ENCODE measurements around the gene PPA2. TPM values are rescaled to one million over a fixed set of nuclear protein-coding genes. Genes with fewer than 3 reads are reported as not detected.

The PPA2 gene
- total RNA-seq, 1 experiment from 2014 or later = 98.5 TPM

DNA sequence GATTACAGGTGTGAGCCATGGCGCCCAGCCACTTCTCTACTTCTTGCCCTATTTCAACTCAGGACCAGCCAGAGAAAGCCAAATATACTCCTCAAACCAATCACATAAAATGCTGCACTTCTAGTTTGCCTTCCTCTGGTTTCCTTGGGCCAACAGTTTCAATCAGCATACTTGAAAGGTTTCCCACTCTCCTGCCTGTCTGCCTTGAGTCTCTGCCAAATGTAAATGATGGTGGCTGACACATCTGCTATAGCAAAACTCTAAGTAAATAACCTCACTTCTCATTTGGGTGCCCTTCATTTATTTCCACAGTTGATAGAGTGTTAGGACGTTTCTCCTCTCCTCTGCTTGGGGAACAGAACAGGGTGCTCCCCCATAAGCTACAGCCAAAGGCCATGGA lies 36.4 kb upstream of the PPA2 start:
- ChIA-PET POLR2A (no interaction called here), RAD21 (ENCODE audit: low non-redundant PET in 1 of 2, low total read pairs in 2 of 2, uncharacterized antibody in 2 of 2, unreplicated experiment in 2 of 2) (no interaction called here), CTCF (no interaction called here)
- no peaks in the 10 kb centered on the region for H3K4me1 ChIP-seq (ENCODE audit: control insufficient read depth in 1 of 2, insufficient read depth in 2 of 2, low read length in 2 of 2)
- no peak overlapping the region for H3K4me3 ChIP-seq (replicated peaks in 1 of 2; ENCODE audit: low read depth in 1 of 2, low read length in 2 of 2)
- H3K4me2 ChIP-seq (ENCODE audit: low read length) = no peak overlapping the region
- H3K27me3 ChIP-seq (ENCODE audit: insufficient read depth, low read length) = no peaks in the 10 kb centered on the region
- no peak for TF ChIP-seq RAD21 (IDR thresholded peaks at IDR 0.05; ENCODE audit: low read depth)
- TF ChIP-seq SRF (IDR thresholded peaks at IDR 0.05; ENCODE audit: low read depth) = no peak
- no peak for TF ChIP-seq FOSL1 (IDR thresholded peaks at IDR 0.05; ENCODE audit: low read depth)
- TF ChIP-seq CEBPB (IDR thresholded peaks at IDR 0.05; ENCODE audit: low read depth) = no peak
- ATAC-seq (no peak), DNase-seq (ENCODE audit: low read depth, low spot score) (no peak)
- H3K36me3 ChIP-seq (ENCODE audit: control insufficient read depth in 1 of 2, insufficient read depth in 2 of 2, low read length in 2 of 2) = no peaks in the 10 kb centered on the region
- no peak overlapping the region for H3K27ac ChIP-seq (ENCODE audit: low read depth, low read length)
- 0 out of 2 replicates have a peak, but pooled peaks cover 2% of the 10 kb centered on the region for H3K9me2 ChIP-seq (ENCODE audit: insufficient read depth)
- BruUV-seq (replicated peaks) = no TSS peak
- no peaks in the 10 kb centered on the region for H3K9me3 ChIP-seq (ENCODE audit: control insufficient read depth in 1 of 2, insufficient read depth in 1 of 2, low read depth in 1 of 2, low read length in 2 of 2)
- H3K9ac ChIP-seq (ENCODE audit: low read length) = no peak overlapping the region
- no peaks in the 10 kb centered on the region for H3K79me2 ChIP-seq (ENCODE audit: insufficient read depth, low read length)
- no peaks in the 10 kb centered on the region for H4K20me1 ChIP-seq (ENCODE audit: insufficient read depth)
- H2AFZ ChIP-seq (ENCODE audit: low read depth, low read length, poor library complexity, severe bottlenecking) = no peak overlapping the region
- intact Hi-C loops (cut with micrococcal nuclease) = no loop called here

DNA sequence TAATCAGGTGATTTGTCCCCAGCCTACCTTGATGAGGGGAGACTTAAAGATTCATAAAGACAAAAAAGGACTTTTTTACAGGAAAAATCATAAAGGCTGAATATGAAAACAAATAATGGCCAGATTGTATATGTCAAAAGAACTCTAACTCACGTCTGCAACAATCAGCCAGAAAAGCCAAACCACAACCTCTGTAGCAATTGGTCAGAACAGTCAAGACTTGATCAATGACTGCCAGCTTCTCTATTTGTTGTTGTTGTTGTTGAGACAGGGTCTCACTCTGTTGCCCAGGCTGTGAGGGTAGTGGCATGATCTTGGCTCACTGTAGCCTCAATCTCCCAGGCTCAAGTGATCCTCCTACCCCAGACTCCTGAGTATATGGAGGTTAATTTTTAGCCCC lies 35.9 kb upstream of the PPA2 start:
- no peaks in the 10 kb centered on the region for H3K4me1 ChIP-seq (ENCODE audit: control insufficient read depth in 1 of 2, insufficient read depth in 2 of 2, low read length in 2 of 2)
- H3K36me3 ChIP-seq (ENCODE audit: control insufficient read depth in 1 of 2, insufficient read depth in 2 of 2, low read length in 2 of 2) = no peaks in the 10 kb centered on the region
- no peaks in the 10 kb centered on the region for H3K9me3 ChIP-seq (ENCODE audit: control insufficient read depth in 1 of 2, insufficient read depth in 1 of 2, low read depth in 1 of 2, low read length in 2 of 2)
- no peak overlapping the region for H3K4me3 ChIP-seq (replicated peaks in 1 of 2; ENCODE audit: low read depth in 1 of 2, low read length in 2 of 2)
- ATAC-seq (no peak), DNase-seq (ENCODE audit: low read depth, low spot score) (no peak)
- no TSS peak for BruUV-seq (replicated peaks)
- ChIA-PET POLR2A (no interaction called here), RAD21 (ENCODE audit: low non-redundant PET in 1 of 2, low total read pairs in 2 of 2, uncharacterized antibody in 2 of 2, unreplicated experiment in 2 of 2) (no interaction called here), CTCF (no interaction called here)
- no peaks in the 10 kb centered on the region for H3K79me2 ChIP-seq (ENCODE audit: insufficient read depth, low read length)
- H3K4me2 ChIP-seq (ENCODE audit: low read length) = no peak overlapping the region
- intact Hi-C loops (cut with micrococcal nuclease) = no loop called here
- H3K9ac ChIP-seq (ENCODE audit: low read length) = no peak overlapping the region
- H3K9me2 ChIP-seq (ENCODE audit: insufficient read depth) = 0 out of 2 replicates have a peak, but pooled peaks cover 2% of the 10 kb centered on the region
- H4K20me1 ChIP-seq (ENCODE audit: insufficient read depth) = no peaks in the 10 kb centered on the region
- H3K27me3 ChIP-seq (ENCODE audit: insufficient read depth, low read length) = no peaks in the 10 kb centered on the region
- H2AFZ ChIP-seq (ENCODE audit: low read depth, low read length, poor library complexity, severe bottlenecking) = no peak overlapping the region
- no peak overlapping the region for H3K27ac ChIP-seq (ENCODE audit: low read depth, low read length)
- TF ChIP-seq, protein P1, sequence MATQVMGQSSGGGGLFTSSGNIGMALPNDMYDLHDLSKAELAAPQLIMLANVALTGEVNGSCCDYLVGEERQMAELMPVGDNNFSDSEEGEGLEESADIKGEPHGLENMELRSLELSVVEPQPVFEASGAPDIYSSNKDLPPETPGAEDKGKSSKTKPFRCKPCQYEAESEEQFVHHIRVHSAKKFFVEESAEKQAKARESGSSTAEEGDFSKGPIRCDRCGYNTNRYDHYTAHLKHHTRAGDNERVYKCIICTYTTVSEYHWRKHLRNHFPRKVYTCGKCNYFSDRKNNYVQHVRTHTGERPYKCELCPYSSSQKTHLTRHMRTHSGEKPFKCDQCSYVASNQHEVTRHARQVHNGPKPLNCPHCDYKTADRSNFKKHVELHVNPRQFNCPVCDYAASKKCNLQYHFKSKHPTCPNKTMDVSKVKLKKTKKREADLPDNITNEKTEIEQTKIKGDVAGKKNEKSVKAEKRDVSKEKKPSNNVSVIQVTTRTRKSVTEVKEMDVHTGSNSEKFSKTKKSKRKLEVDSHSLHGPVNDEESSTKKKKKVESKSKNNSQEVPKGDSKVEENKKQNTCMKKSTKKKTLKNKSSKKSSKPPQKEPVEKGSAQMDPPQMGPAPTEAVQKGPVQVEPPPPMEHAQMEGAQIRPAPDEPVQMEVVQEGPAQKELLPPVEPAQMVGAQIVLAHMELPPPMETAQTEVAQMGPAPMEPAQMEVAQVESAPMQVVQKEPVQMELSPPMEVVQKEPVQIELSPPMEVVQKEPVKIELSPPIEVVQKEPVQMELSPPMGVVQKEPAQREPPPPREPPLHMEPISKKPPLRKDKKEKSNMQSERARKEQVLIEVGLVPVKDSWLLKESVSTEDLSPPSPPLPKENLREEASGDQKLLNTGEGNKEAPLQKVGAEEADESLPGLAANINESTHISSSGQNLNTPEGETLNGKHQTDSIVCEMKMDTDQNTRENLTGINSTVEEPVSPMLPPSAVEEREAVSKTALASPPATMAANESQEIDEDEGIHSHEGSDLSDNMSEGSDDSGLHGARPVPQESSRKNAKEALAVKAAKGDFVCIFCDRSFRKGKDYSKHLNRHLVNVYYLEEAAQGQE (IDR thresholded peaks at IDR 0.05; ENCODE audit: low read depth) = no peak
- no peak for TF ChIP-seq POLR2AphosphoS5 (IDR thresholded peaks at IDR 0.05; ENCODE audit: low read depth, low read length)
- TF ChIP-seq ELF1 (IDR thresholded peaks at IDR 0.05; ENCODE audit: borderline replicate concordance, low read depth) = no peak
- TF ChIP-seq ZFX (IDR thresholded peaks at IDR 0.05) = no peak
- TF ChIP-seq EZH2 (IDR thresholded peaks at IDR 0.05) = no peak
- TF ChIP-seq CBX3 (IDR thresholded peaks at IDR 0.05; ENCODE audit: low read depth) = no peak
- no peak for TF ChIP-seq SRF (IDR thresholded peaks at IDR 0.05; ENCODE audit: low read depth)
- no peak for TF ChIP-seq SP1 (IDR thresholded peaks at IDR 0.05; ENCODE audit: low read depth)
- TF ChIP-seq, protein P2, sequence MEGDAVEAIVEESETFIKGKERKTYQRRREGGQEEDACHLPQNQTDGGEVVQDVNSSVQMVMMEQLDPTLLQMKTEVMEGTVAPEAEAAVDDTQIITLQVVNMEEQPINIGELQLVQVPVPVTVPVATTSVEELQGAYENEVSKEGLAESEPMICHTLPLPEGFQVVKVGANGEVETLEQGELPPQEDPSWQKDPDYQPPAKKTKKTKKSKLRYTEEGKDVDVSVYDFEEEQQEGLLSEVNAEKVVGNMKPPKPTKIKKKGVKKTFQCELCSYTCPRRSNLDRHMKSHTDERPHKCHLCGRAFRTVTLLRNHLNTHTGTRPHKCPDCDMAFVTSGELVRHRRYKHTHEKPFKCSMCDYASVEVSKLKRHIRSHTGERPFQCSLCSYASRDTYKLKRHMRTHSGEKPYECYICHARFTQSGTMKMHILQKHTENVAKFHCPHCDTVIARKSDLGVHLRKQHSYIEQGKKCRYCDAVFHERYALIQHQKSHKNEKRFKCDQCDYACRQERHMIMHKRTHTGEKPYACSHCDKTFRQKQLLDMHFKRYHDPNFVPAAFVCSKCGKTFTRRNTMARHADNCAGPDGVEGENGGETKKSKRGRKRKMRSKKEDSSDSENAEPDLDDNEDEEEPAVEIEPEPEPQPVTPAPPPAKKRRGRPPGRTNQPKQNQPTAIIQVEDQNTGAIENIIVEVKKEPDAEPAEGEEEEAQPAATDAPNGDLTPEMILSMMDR (IDR thresholded peaks at IDR 0.05 in 2 of 3, conservative IDR thresholded peaks at IDR 0.05 in 1 of 3; ENCODE audit: borderline replicate concordance in 1 of 3, insufficient read depth in 1 of 3, low read depth in 2 of 3, low read length in 2 of 3) = no peak
- TF ChIP-seq EGR1 (IDR thresholded peaks at IDR 0.05; ENCODE audit: low read depth) = no peak
- no peak for TF ChIP-seq FOSL1 (IDR thresholded peaks at IDR 0.05; ENCODE audit: low read depth)
- TF ChIP-seq EZH2phosphoT487 (IDR thresholded peaks at IDR 0.05; ENCODE audit: borderline replicate concordance) = no peak
- TF ChIP-seq SIN3A (IDR thresholded peaks at IDR 0.05; ENCODE audit: low read depth) = no peak
- no peak for TF ChIP-seq POLR2A (IDR thresholded peaks at IDR 0.05; ENCODE audit: borderline replicate concordance, extremely low read depth, insufficient read depth, insufficient read length)
- TF ChIP-seq CEBPB (IDR thresholded peaks at IDR 0.05; ENCODE audit: low read depth) = no peak
- no peak for TF ChIP-seq YY1 (IDR thresholded peaks at IDR 0.05; ENCODE audit: extremely low read depth, insufficient replicate concordance, low read depth, low read length)

Measured in HCT116 (cell line).